Chondrocyte (in vitro differentiated cells): ENCODE data around the gene ABCA12. TPM values are rescaled to one million over a fixed set of nuclear protein-coding genes. Genes with fewer than 3 reads are reported as not detected.

Experiments used
- DNase-seq: peaks from one replicate; pipeline ENCODE4 v3.0.0; 2021; ENCODE audit warnings: mixed read lengths, low spot score
- H3K27ac Mint-ChIP-seq: one replicate; pipeline ENCODE4 v1.8.0; 2021; ENCODE audit warnings: mild to moderate bottlenecking, moderate library complexity, mixed read lengths; ENCODE audit not compliant: unreplicated experiment
- H3K27me3 Mint-ChIP-seq: 2 replicates; pipeline ENCODE4 v1.8.0; 2021; ENCODE audit warnings: low read depth, mixed read lengths
- H3K36me3 Mint-ChIP-seq: 2 replicates; pipeline ENCODE4 v1.8.0; 2021; ENCODE audit warnings: low read depth, mixed read lengths
- H3K4me1 Mint-ChIP-seq: 2 replicates; pipeline ENCODE4 v1.8.0; 2021; ENCODE audit warnings: low read depth, mild to moderate bottlenecking, mixed read lengths
- H3K4me3 Mint-ChIP-seq: one replicate; pipeline ENCODE4 v1.8.0; 2021; ENCODE audit warnings: mild to moderate bottlenecking, moderate library complexity, mixed read lengths; ENCODE audit not compliant: unreplicated experiment
- H3K9me3 Mint-ChIP-seq: 2 replicates; pipeline ENCODE4 v1.8.0; 2021; ENCODE audit warnings: low read depth, mixed read lengths
- CTCF ChIP-seq: fragments of 200-600 bp; sonication (generic); IDR thresholded peaks from 2 replicates; pipeline ENCODE4 v1.5.0; 2021; ENCODE audit warnings: antibody characterized with exemption, mild to moderate bottlenecking, moderate library complexity
- total RNA-seq: library from RNA; stranded (reverse); gene quantifications from 3 replicates; pipeline ENCODE4 v1.2.1, GENCODE V29; 2021

Gene ABCA12
- total RNA-seq, 1 donor from 2014 or later: 0.40 TPM

DNA sequence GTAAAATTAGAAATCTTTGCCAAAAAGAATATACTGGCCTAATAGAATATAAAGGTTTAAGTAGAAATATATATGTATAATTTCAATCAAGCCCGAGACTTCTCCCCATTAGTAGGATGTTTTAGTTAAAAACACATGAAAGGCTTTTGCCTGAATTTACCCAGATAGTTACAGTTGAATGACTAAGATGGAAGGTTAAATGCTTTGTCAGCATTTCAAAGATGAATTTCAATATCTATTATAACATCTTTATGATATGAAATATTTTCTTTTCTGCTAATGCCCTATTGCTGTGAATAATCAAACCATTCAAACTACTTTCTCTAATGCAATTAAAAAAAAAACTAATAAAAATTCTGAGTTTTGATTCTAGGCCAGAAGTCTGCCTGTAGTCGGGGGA is 18.0 kb upstream of the ABCA12 start:
- no peaks in the 10 kb centered on the region for H3K36me3 Mint-ChIP-seq
- no peaks in the 10 kb centered on the region for H3K9me3 Mint-ChIP-seq
- H3K4me1 Mint-ChIP-seq: no peaks in the 10 kb centered on the region
- H3K27me3 Mint-ChIP-seq: peaks cover 15% of the 10 kb centered on the region
- H3K4me3 Mint-ChIP-seq: no peak overlapping the region
- no peak for TF ChIP-seq CTCF
- DNase-seq: no peak
- no peak overlapping the region for H3K27ac Mint-ChIP-seq

GRCh38 chr2:215149894-215150293 is 11.5 kb upstream of the ABCA12 start:
- Mint-ChIP-seq H3K27ac (no peak overlapping the region), H3K36me3 (no peaks in the 10 kb centered on the region), H3K4me1 (no peaks in the 10 kb centered on the region), H3K27me3 (peaks cover 18% of the 10 kb centered on the region), H3K9me3 (no peaks in the 10 kb centered on the region), H3K4me3 (no peak overlapping the region)
- no peak for DNase-seq
- no peak for TF ChIP-seq CTCF

DNA sequence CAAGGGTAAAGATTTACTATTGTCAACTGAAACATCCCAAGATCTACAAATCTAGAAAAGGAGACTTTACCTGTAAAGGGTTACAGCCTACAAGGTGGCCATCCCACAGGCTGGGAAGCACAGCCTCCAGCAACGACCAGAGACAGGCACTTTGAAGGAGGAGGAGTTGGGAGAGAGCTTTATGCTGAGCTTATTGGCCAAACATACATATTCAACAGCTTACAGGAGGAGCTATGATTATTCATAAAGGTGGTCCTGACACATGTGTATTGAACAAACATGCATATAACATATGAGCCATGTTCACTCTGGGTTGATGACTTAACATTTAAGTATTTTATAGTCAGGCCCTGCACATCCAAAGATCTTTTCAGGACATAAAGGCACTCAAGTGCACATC is 11.1 kb upstream of the ABCA12 start:
- no peaks in the 10 kb centered on the region for H3K36me3 Mint-ChIP-seq
- no peak for TF ChIP-seq CTCF
- no peaks in the 10 kb centered on the region for H3K4me1 Mint-ChIP-seq
- H3K9me3 Mint-ChIP-seq: no peaks in the 10 kb centered on the region
- no peak overlapping the region for H3K4me3 Mint-ChIP-seq
- H3K27me3 Mint-ChIP-seq: peaks cover 18% of the 10 kb centered on the region
- H3K27ac Mint-ChIP-seq: no peak overlapping the region
- DNase-seq: no peak

GRCh38 chr2:215149060-215149459 is 10.6 kb upstream of the ABCA12 start:
- H3K9me3 Mint-ChIP-seq: no peaks in the 10 kb centered on the region
- no peak overlapping the region for H3K4me3 Mint-ChIP-seq
- TF ChIP-seq CTCF: no peak
- H3K27me3 Mint-ChIP-seq: peaks cover 18% of the 10 kb centered on the region
- no peaks in the 10 kb centered on the region for H3K4me1 Mint-ChIP-seq
- H3K36me3 Mint-ChIP-seq: no peaks in the 10 kb centered on the region
- no peak overlapping the region for H3K27ac Mint-ChIP-seq
- DNase-seq: no peak

GRCh38 chr2:215145611-215146010 is 7.2 kb upstream of the ABCA12 start:
- H3K27me3 Mint-ChIP-seq: no peaks in the 10 kb centered on the region
- no peak overlapping the region for H3K4me3 Mint-ChIP-seq
- DNase-seq: no peak
- no peak overlapping the region for H3K27ac Mint-ChIP-seq
- no peak for TF ChIP-seq CTCF
- H3K4me1 Mint-ChIP-seq: no peaks in the 10 kb centered on the region
- no peaks in the 10 kb centered on the region for H3K36me3 Mint-ChIP-seq
- no peaks in the 10 kb centered on the region for H3K9me3 Mint-ChIP-seq
